ENCODE measurements around the gene KRT23.

Gene KRT23

GRCh38 chr17:40950176-40950575 lies 12.7 kb upstream of the KRT23 start:
- DNase-seq (ENCODE audit: low spot score): no peak

GRCh38 chr17:40949418-40949817 lies 12.0 kb upstream of the KRT23 start:
- no peak for DNase-seq (ENCODE audit: low spot score)

GRCh38 chr17:40947929-40948328 lies 10.5 kb upstream of the KRT23 start:
- no peak for DNase-seq (ENCODE audit: low spot score)

- DNase-seq (ENCODE audit: low spot score): no peak
These were observed 8.0 kb upstream of the KRT23 start for GRCh38 chr17:40945414-40945813.

GRCh38 chr17:40944531-40944930 lies 7.1 kb upstream of the KRT23 start:
- no peak for DNase-seq (ENCODE audit: low spot score)

- no peak for DNase-seq (ENCODE audit: low spot score)
These were observed 5.1 kb upstream of the KRT23 start for GRCh38 chr17:40942553-40942952.

GRCh38 chr17:40940266-40940665 lies 2.8 kb upstream of the KRT23 start:
- DNase-seq (ENCODE audit: low spot score): no peak

- DNase-seq (ENCODE audit: low spot score): no peak
These were observed 1.5 kb upstream of the KRT23 start for GRCh38 chr17:40938981-40939380.

- DNase-seq (ENCODE audit: low spot score): peak; percentile 50
These were observed 470 bp downstream of the KRT23 start for GRCh38 chr17:40936976-40937375.

GRCh38 chr17:40936437-40936971 lies 942 bp downstream of the KRT23 start:
- peak; percentile 29 for DNase-seq (ENCODE audit: low spot score)

- peak; percentile 39 for DNase-seq (ENCODE audit: low spot score)
These were observed 1.8 kb downstream of the KRT23 start for GRCh38 chr17:40935624-40936023.

GRCh38 chr17:40932608-40933007 lies 4.8 kb downstream of the KRT23 start:
- DNase-seq (ENCODE audit: low spot score): peak; percentile 97

- peak; percentile 84 for DNase-seq (ENCODE audit: low spot score)
These were observed 6.1 kb downstream of the KRT23 start for GRCh38 chr17:40931311-40931710.

- no peak for DNase-seq (ENCODE audit: low spot score)
These were observed 11.1 kb downstream of the KRT23 start for GRCh38 chr17:40926341-40926740.

GRCh38 chr17:40922239-40922638 lies 15.2 kb downstream of the KRT23 start:
- DNase-seq (ENCODE audit: low spot score): peak; percentile 93

GRCh38 chr17:40921026-40921425 lies 16.4 kb downstream of the KRT23 start:
- DNase-seq (ENCODE audit: low spot score): no peak

GRCh38 chr17:40917116-40917515 lies 20.3 kb downstream of the KRT23 start:
- DNase-seq (ENCODE audit: low spot score): peak; percentile 65

- DNase-seq (ENCODE audit: low spot score): peak; percentile 22
These were observed 21.1 kb downstream of the KRT23 start for GRCh38 chr17:40916366-40916765.

- DNase-seq (ENCODE audit: low spot score): peak; percentile 94
These were observed 21.7 kb downstream of the KRT23 start for GRCh38 chr17:40915721-40916256.

GRCh38 chr17:40915199-40915661 lies 22.2 kb downstream of the KRT23 start:
- DNase-seq (ENCODE audit: low spot score): peak; percentile 100

- peak; percentile 38 for DNase-seq (ENCODE audit: low spot score)
These were observed 23.2 kb downstream of the KRT23 start for GRCh38 chr17:40914075-40914855.

- DNase-seq (ENCODE audit: low spot score): peak; percentile 69
These were observed 24.8 kb downstream of the KRT23 start for GRCh38 chr17:40912486-40913210.

GRCh38 chr17:40910441-40910841 lies 27.0 kb downstream of the KRT23 start:
- DNase-seq (ENCODE audit: low spot score): no peak
